ENCODE measurements around the gene EXOSC6. TPM values are rescaled to one million over a fixed set of nuclear protein-coding genes. Genes with fewer than 3 reads are reported as not detected.
"Not testable (repeated sequence)": the region's sequence is repeated elsewhere in the genome, so short reads cannot be mapped to it uniquely, and the experiment has no call there.

Gene EXOSC6
- total RNA-seq, 1 experiment from 2014 or later = 32.1 TPM

- H3K27me3 ChIP-seq (replicated peaks) = no peaks in the 10 kb centered on the region
- no peak for DNase-seq (ENCODE audit: low read depth in 1 of 2, low spot score in 2 of 2)
- peaks cover 98% of the 10 kb centered on the region for H3K36me3 ChIP-seq
- H3K9me3 ChIP-seq (replicated peaks) = no peaks in the 10 kb centered on the region
- no peak overlapping the region for H3K4me3 ChIP-seq
- H3K27ac ChIP-seq = no peak overlapping the region
- no peaks in the 10 kb centered on the region for H3K4me1 ChIP-seq (replicated peaks)
These were observed 17.7 kb upstream of the EXOSC6 start for GRCh38 chr16:70269471-70269870.

GRCh38 chr16:70267922-70268321, 16.2 kb upstream of the EXOSC6 start:
- not testable (repeated sequence) for H3K4me3 ChIP-seq; H3K4me1 ChIP-seq (replicated peaks); DNase-seq (ENCODE audit: low read depth in 1 of 2, low spot score in 2 of 2); H3K27me3 ChIP-seq (replicated peaks); H3K9me3 ChIP-seq (replicated peaks); H3K27ac ChIP-seq
- peaks cover 98% of the 10 kb centered on the region for H3K36me3 ChIP-seq

GRCh38 chr16:70267516-70267915, 15.8 kb upstream of the EXOSC6 start:
- Histone ChIP-seq H3K9me3 (replicated peaks) (no peaks in the 10 kb centered on the region), H3K4me1 (replicated peaks) (no peaks in the 10 kb centered on the region), H3K27me3 (replicated peaks) (no peaks in the 10 kb centered on the region), H3K27ac (no peak overlapping the region), H3K4me3 (no peak overlapping the region), H3K36me3 (peaks cover 98% of the 10 kb centered on the region)
- no peak for DNase-seq (ENCODE audit: low read depth in 1 of 2, low spot score in 2 of 2)

GRCh38 chr16:70259903-70260302, 8.2 kb upstream of the EXOSC6 start:
- peaks cover 34% of the 10 kb centered on the region for H3K4me1 ChIP-seq (replicated peaks)
- H3K36me3 ChIP-seq = peaks cover 97% of the 10 kb centered on the region
- H3K4me3 ChIP-seq; H3K27ac ChIP-seq; H3K9me3 ChIP-seq (replicated peaks); H3K27me3 ChIP-seq (replicated peaks); DNase-seq (ENCODE audit: low read depth in 1 of 2, low spot score in 2 of 2): not testable (repeated sequence)

- Histone ChIP-seq H3K4me1 (replicated peaks) (peaks cover 34% of the 10 kb centered on the region), H3K4me3 (no peak overlapping the region), H3K27ac (no peak overlapping the region), H3K27me3 (replicated peaks) (no peaks in the 10 kb centered on the region), H3K9me3 (replicated peaks) (no peaks in the 10 kb centered on the region), H3K36me3 (peaks cover 97% of the 10 kb centered on the region)
- DNase-seq (ENCODE audit: low read depth in 1 of 2, low spot score in 2 of 2) = no peak
These were observed 7.2 kb upstream of the EXOSC6 start for GRCh38 chr16:70258946-70259345.

- DNase-seq (ENCODE audit: low read depth in 1 of 2, low spot score in 2 of 2) = no peak
- peaks cover 97% of the 10 kb centered on the region for H3K36me3 ChIP-seq
- H3K27me3 ChIP-seq (replicated peaks) = no peaks in the 10 kb centered on the region
- no peak overlapping the region for H3K4me3 ChIP-seq
- H3K27ac ChIP-seq = peak overlapping the region; percentile 7; the same call in 1 of the 2 replicates
- H3K4me1 ChIP-seq (replicated peaks) = peaks cover 34% of the 10 kb centered on the region
- no peaks in the 10 kb centered on the region for H3K9me3 ChIP-seq (replicated peaks)
These were observed 6.3 kb upstream of the EXOSC6 start for GRCh38 chr16:70258065-70258464.

- H3K27ac ChIP-seq = peak overlapping the region; percentile 7; the same call in 1 of the 2 replicates
- peak; percentile 88 to 90 for DNase-seq (ENCODE audit: low read depth in 1 of 2, low spot score in 2 of 2)
- H3K36me3 ChIP-seq = peaks cover 97% of the 10 kb centered on the region
- no peaks in the 10 kb centered on the region for H3K27me3 ChIP-seq (replicated peaks)
- H3K4me3 ChIP-seq = no peak overlapping the region
- peaks cover 34% of the 10 kb centered on the region for H3K4me1 ChIP-seq (replicated peaks)
- no peaks in the 10 kb centered on the region for H3K9me3 ChIP-seq (replicated peaks)
These were observed 5.7 kb upstream of the EXOSC6 start for GRCh38 chr16:70257391-70257790.

- peaks cover 94% of the 10 kb centered on the region for H3K36me3 ChIP-seq
- no peak for DNase-seq (ENCODE audit: low read depth in 1 of 2, low spot score in 2 of 2)
These were observed 3.8 kb upstream of the EXOSC6 start for GRCh38 chr16:70255574-70255973.

GRCh38 chr16:70254965-70255286, 3.2 kb upstream of the EXOSC6 start:
- DNase-seq (ENCODE audit: low read depth in 1 of 2, low spot score in 2 of 2) = no peak
- Histone ChIP-seq H3K4me3 (no peak overlapping the region), H3K36me3 (peaks cover 92% of the 10 kb centered on the region), H3K4me1 (replicated peaks) (peaks cover 42% of the 10 kb centered on the region), H3K9me3 (replicated peaks) (0 out of 2 replicates have a peak, but pooled peaks cover 2% of the 10 kb centered on the region), H3K27ac (no peak overlapping the region), H3K27me3 (replicated peaks) (no peaks in the 10 kb centered on the region)

More at GRCh38 chr16:70255574-70255973, 3.8 kb upstream of the EXOSC6 start:
- Histone ChIP-seq H3K27me3 (replicated peaks) (no peaks in the 10 kb centered on the region), H3K4me1 (replicated peaks) (peaks cover 42% of the 10 kb centered on the region), H3K9me3 (replicated peaks) (0 out of 2 replicates have a peak, but pooled peaks cover 2% of the 10 kb centered on the region), H3K4me3 (no peak overlapping the region), H3K27ac (no peak overlapping the region)

GRCh38 chr16:70254180-70254964, 2.6 kb upstream of the EXOSC6 start:
- Histone ChIP-seq H3K27me3 (replicated peaks) (no peaks in the 10 kb centered on the region), H3K36me3 (peaks cover 90% of the 10 kb centered on the region), H3K9me3 (replicated peaks) (0 out of 2 replicates have a peak, but pooled peaks cover 2% of the 10 kb centered on the region), H3K27ac (no peak overlapping the region), H3K4me3 (no peak overlapping the region), H3K4me1 (replicated peaks) (peaks cover 42% of the 10 kb centered on the region)
- DNase-seq (ENCODE audit: low read depth in 1 of 2, low spot score in 2 of 2) = no peak

- Histone ChIP-seq H3K27me3 (replicated peaks) (no peaks in the 10 kb centered on the region), H3K4me1 (replicated peaks) (peaks cover 36% of the 10 kb centered on the region), H3K4me3 (no peak overlapping the region), H3K36me3 (peaks cover 82% of the 10 kb centered on the region), H3K9me3 (replicated peaks) (0 out of 2 replicates have a peak, but pooled peaks cover 2% of the 10 kb centered on the region), H3K27ac (no peak overlapping the region)
- DNase-seq (ENCODE audit: low read depth in 1 of 2, low spot score in 2 of 2) = peak in 1 of 2 experiments; percentile 64
These were observed 1.8 kb upstream of the EXOSC6 start for GRCh38 chr16:70253291-70254106.

GRCh38 chr16:70252355-70252988, 732 bp upstream of the EXOSC6 start:
- H3K9me3 ChIP-seq (replicated peaks) = 0 out of 2 replicates have a peak, but pooled peaks cover 2% of the 10 kb centered on the region
- H3K27ac ChIP-seq = no peak overlapping the region
- H3K27me3 ChIP-seq (replicated peaks) = no peaks in the 10 kb centered on the region
- H3K4me1 ChIP-seq (replicated peaks) = peaks cover 25% of the 10 kb centered on the region
- DNase-seq (ENCODE audit: low read depth in 1 of 2, low spot score in 2 of 2) = no peak
- no peak overlapping the region for H3K4me3 ChIP-seq
- peaks cover 72% of the 10 kb centered on the region for H3K36me3 ChIP-seq

- Histone ChIP-seq H3K4me1 (replicated peaks) (peaks cover 10% of the 10 kb centered on the region), H3K27me3 (replicated peaks) (no peaks in the 10 kb centered on the region), H3K36me3 (peaks cover 59% of the 10 kb centered on the region), H3K4me3 (peak overlapping the region; percentile 60), H3K27ac (no peak overlapping the region), H3K9me3 (replicated peaks) (0 out of 2 replicates have a peak, but pooled peaks cover 2% of the 10 kb centered on the region)
- no peak for DNase-seq (ENCODE audit: low read depth in 1 of 2, low spot score in 2 of 2)
These were observed 752 bp downstream of the EXOSC6 start for GRCh38 chr16:70250748-70251628.
